ENCODE measurements around the gene SLC25A19.

DNA sequence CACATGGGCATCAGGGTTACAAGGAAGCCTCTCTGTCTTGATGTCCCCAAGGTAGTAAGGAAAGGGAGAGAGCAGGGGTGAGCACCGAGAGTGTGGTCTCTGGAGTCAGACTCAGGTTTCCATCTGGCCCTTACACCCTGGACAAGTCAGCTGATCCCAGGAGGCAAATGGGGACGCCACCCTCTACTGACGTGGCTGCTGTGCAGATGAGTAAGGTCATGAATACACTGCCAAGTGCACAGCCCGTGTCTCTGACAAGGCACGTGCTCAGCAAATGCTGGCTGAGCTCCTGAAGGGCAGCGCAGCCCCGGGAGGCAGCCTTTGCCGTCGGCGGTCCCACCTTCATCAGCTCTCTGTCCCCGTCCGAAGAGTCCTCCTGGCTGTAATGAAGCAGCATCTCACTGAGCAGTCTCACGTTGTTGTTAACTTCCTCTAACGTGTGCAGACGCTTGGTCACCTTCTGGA is 47.2 kb downstream of the SLC25A19 start:
- TF ChIP-seq CTCF (IDR thresholded peaks at IDR 0.05) = no peak
- no peak for TF ChIP-seq POLR2A (IDR thresholded peaks at IDR 0.05)

Measured in right lobe of liver (tissue), 4 donors.